OCI-LY1 (cell line): Measurements from ENCODE around the gene PTPRT.

Experiments
- H2AFZ ChIP-seq: fragments of 200-600 bp; sonication (generic), shearing (Covaris generic); 2 replicates; pipeline ENCODE4 v1.6.0; 2014; ENCODE audit warnings: antibody characterized with exemption, mild to moderate bottlenecking, low read length
- H3F3A ChIP-seq: fragments of 200-600 bp; sonication (generic), shearing (Covaris generic); 2 replicates; pipeline ENCODE4 v1.6.0; 2014; ENCODE audit warnings: mild to moderate bottlenecking, antibody characterized with exemption, low read length, moderate library complexity; ENCODE audit not compliant: insufficient read depth
- H3K27ac ChIP-seq: fragments of 200-600 bp; sonication (generic); 2 replicates; pipeline ENCODE4 v1.5.1; 2014; ENCODE audit warnings: low read length, mixed run types, mild to moderate bottlenecking, low read depth; ENCODE audit not compliant: poor library complexity, severe bottlenecking
- H3K27me3 ChIP-seq: fragments of 200-600 bp; sonication (generic); 2 replicates; pipeline ENCODE4 v1.6.0; 2014; ENCODE audit warnings: antibody characterized with exemption, mild to moderate bottlenecking, low read length, moderate library complexity; ENCODE audit not compliant: insufficient read depth
- H3K36me3 ChIP-seq: fragments of 200-600 bp; sonication (generic); 2 replicates; pipeline ENCODE4 v1.6.1; 2014; ENCODE audit warnings: mild to moderate bottlenecking, antibody characterized with exemption, low read length, moderate library complexity, mixed read lengths; ENCODE audit not compliant: insufficient read depth
- H3K4me1 ChIP-seq: fragments of 200-600 bp; sonication (generic); 2 replicates; pipeline ENCODE4 v1.5.1; 2014; ENCODE audit warnings: mild to moderate bottlenecking, low read length, moderate library complexity; ENCODE audit not compliant: insufficient read depth, severe bottlenecking
- H3K4me2 ChIP-seq: fragments of 200-600 bp; sonication (generic), shearing (Covaris generic); 2 replicates; pipeline ENCODE4 v1.6.1; 2014; ENCODE audit warnings: low read length
- H3K4me3 ChIP-seq: fragments of 200-600 bp; sonication (generic); 2 replicates; pipeline ENCODE4 v1.5.1; 2014; ENCODE audit warnings: low read length, low read depth, mild to moderate bottlenecking, mixed read lengths; ENCODE audit not compliant: poor library complexity, severe bottlenecking
- H3K79me2 ChIP-seq: fragments of 200-600 bp; shearing (Covaris generic); 2 replicates; pipeline ENCODE4 v1.6.1; 2016; ENCODE audit warnings: mixed run types, low read length, mixed read lengths; ENCODE audit not compliant: insufficient read depth
- H3K9ac ChIP-seq: fragments of 200-600 bp; sonication (generic), shearing (Covaris generic); 2 replicates; pipeline ENCODE4 v1.6.1; 2014; ENCODE audit warnings: mild to moderate bottlenecking, low read length, mixed read lengths
- H3K9me2 ChIP-seq: fragments of 200-600 bp; sonication (generic), shearing (Covaris generic); 2 replicates; pipeline ENCODE4 v1.6.1; 2014; ENCODE audit warnings: low read depth, mild to moderate bottlenecking, low read length, mixed read lengths
- H3K9me3 ChIP-seq: fragments of 200-600 bp; shearing (Covaris generic); 2 replicates; pipeline ENCODE4 v1.6.1; 2014; ENCODE audit warnings: low read length, mixed read lengths
- H4K20me1 ChIP-seq: fragments of 200-600 bp; sonication (generic), shearing (Covaris generic); 2 replicates; pipeline ENCODE4 v1.6.0; 2016; ENCODE audit warnings: mild to moderate bottlenecking, low read length; ENCODE audit not compliant: insufficient read depth
- EZH2 ChIP-seq: fragments of 200-600 bp; sonication (generic), shearing (Covaris generic); IDR thresholded peaks from 2 replicates; pipeline ENCODE4 v1.8.0; 2017; ENCODE audit warnings: borderline replicate concordance, mixed run types, mild to moderate bottlenecking, antibody characterized with exemption, low read length, moderate library complexity, mixed read lengths
- TF ChIP-seq, protein P1 (sequence below): fragments of 200-600 bp; sonication (generic), shearing (Covaris generic); IDR thresholded peaks from 2 replicates; pipeline ENCODE4 v1.5.1; 2017; ENCODE audit warnings: mild to moderate bottlenecking, antibody characterized with exemption, low read length, moderate library complexity, mixed read lengths

PTPRT gene

DNA sequence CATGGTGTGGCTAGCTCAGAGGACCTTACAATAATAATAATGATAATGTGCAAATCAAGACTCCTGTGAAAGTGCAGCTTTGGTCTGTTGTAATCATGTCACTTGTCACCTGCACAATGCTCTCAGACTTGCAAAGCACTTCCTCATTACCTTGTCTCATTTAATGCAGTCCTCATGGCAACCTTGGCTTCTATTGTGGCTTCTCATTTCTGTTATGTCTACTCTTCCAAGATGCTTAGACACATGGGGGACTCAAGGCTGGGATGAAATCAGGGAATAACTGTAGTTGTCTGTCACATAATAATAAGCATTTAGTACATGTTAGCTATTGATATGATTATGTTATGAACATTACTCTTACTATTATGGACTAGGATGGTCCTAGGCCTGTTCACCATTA, 484.2 kb downstream of the PTPRT start:
- no peak overlapping the region for H3K9ac ChIP-seq

DNA sequence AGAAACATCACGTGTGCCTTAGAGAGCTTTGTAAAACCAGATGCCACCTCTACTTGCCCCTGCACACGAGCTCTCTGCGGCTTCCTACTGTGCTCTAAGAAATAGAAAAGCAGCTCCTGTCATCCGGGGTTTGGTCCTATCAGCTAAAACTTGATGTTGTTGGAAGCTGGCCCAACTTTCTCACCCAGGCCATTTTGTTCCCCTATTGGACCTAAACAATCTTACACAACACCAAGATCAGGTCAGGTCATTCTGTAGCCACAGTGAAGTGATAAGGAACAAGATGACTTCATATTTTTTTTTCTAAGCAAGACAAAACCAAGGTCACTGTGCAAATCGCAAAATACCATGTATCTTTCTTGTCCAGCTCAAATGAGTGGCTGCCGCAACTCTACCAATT, 486.0 kb downstream of the PTPRT start:
- H3K79me2 ChIP-seq: no peaks in the 10 kb centered on the region
- no peaks in the 10 kb centered on the region for H4K20me1 ChIP-seq
- H3K4me2 ChIP-seq: no peak overlapping the region
- H3K9me2 ChIP-seq: no peaks in the 10 kb centered on the region
- H3K9me3 ChIP-seq: peaks cover 5% of the 10 kb centered on the region; the same call in 1 of the 2 replicates
- peaks cover 46% of the 10 kb centered on the region for H3K4me1 ChIP-seq
- TF ChIP-seq, protein P1, sequence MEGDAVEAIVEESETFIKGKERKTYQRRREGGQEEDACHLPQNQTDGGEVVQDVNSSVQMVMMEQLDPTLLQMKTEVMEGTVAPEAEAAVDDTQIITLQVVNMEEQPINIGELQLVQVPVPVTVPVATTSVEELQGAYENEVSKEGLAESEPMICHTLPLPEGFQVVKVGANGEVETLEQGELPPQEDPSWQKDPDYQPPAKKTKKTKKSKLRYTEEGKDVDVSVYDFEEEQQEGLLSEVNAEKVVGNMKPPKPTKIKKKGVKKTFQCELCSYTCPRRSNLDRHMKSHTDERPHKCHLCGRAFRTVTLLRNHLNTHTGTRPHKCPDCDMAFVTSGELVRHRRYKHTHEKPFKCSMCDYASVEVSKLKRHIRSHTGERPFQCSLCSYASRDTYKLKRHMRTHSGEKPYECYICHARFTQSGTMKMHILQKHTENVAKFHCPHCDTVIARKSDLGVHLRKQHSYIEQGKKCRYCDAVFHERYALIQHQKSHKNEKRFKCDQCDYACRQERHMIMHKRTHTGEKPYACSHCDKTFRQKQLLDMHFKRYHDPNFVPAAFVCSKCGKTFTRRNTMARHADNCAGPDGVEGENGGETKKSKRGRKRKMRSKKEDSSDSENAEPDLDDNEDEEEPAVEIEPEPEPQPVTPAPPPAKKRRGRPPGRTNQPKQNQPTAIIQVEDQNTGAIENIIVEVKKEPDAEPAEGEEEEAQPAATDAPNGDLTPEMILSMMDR: no peak
- no peak for TF ChIP-seq EZH2
- no peak overlapping the region for H2AFZ ChIP-seq
- no peak overlapping the region for H3K9ac ChIP-seq
- no peaks in the 10 kb centered on the region for H3F3A ChIP-seq
- H3K27ac ChIP-seq: no peak overlapping the region
- no peak overlapping the region for H3K4me3 ChIP-seq
- H3K36me3 ChIP-seq: no peaks in the 10 kb centered on the region; the same call in 1 of the 2 replicates
- no peaks in the 10 kb centered on the region for H3K27me3 ChIP-seq

More for the DNA sequence above, 484.2 kb downstream of the PTPRT start:
- TF ChIP-seq EZH2: no peak
- TF ChIP-seq, protein P1: no peak
- H3K4me2 ChIP-seq: no peak overlapping the region; the same call in 1 of the 2 replicates
- peaks cover 5% of the 10 kb centered on the region; the same call in 1 of the 2 replicates for H3K9me3 ChIP-seq
- no peaks in the 10 kb centered on the region for H3K79me2 ChIP-seq
- H3K4me3 ChIP-seq: no peak overlapping the region
- no peaks in the 10 kb centered on the region for H3F3A ChIP-seq
- no peaks in the 10 kb centered on the region for H3K27me3 ChIP-seq
- peaks cover 46% of the 10 kb centered on the region for H3K4me1 ChIP-seq
- no peaks in the 10 kb centered on the region for H4K20me1 ChIP-seq
- no peaks in the 10 kb centered on the region; the same call in 1 of the 2 replicates for H3K36me3 ChIP-seq
- H2AFZ ChIP-seq: no peak overlapping the region
- H3K27ac ChIP-seq: peak overlapping the region; percentile 33
- H3K9me2 ChIP-seq: no peaks in the 10 kb centered on the region

DNA sequence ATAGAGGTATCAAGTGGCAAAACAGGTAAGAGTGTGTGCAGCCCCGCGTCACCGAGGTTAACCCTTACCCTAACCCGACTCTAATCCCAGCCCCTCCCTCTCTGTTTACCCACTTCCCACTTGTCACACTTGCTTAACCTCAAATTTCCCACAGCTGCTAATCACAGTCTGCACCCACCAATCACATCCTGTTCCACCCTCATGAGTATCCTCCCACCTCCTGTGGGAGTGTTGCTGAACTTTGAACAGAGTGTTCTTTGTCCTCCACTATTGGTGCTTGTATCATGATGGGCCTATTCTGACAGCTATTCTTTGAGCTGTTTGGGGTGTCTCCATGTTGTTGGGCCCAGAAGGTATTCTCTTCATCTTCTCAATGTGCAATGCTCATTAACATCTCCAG, 487.8 kb downstream of the PTPRT start:
- TF ChIP-seq, protein P1: no peak
- TF ChIP-seq EZH2: no peak
- H2AFZ ChIP-seq: no peak overlapping the region
- H3K79me2 ChIP-seq: no peaks in the 10 kb centered on the region
- no peaks in the 10 kb centered on the region; the same call in 1 of the 2 replicates for H3K36me3 ChIP-seq
- H3K27me3 ChIP-seq: no peaks in the 10 kb centered on the region
- H3F3A ChIP-seq: no peaks in the 10 kb centered on the region
- peaks cover 42% of the 10 kb centered on the region for H3K4me1 ChIP-seq
- no peak overlapping the region for H3K9ac ChIP-seq
- no peaks in the 10 kb centered on the region for H4K20me1 ChIP-seq
- no peak overlapping the region for H3K4me3 ChIP-seq
- peaks cover 5% of the 10 kb centered on the region; the same call in 1 of the 2 replicates for H3K9me3 ChIP-seq
- no peaks in the 10 kb centered on the region for H3K9me2 ChIP-seq
- H3K4me2 ChIP-seq: peak overlapping the region; percentile 16; the same call in 1 of the 2 replicates
- peak overlapping the region; percentile 81 for H3K27ac ChIP-seq
